GM18505 (cell line): ENCODE data around the gene FOXK1.
A peak's percentile ranks its signal among the peaks of the same experiment; 100 is the strongest.

Experiments used
- ATAC-seq: cut with Tn5 transposase; IDR thresholded peaks from one replicate; pipeline ENCODE4 v1.9.1; 2021; ENCODE audit not compliant: unreplicated experiment
- POLR2A ChIP-seq: IDR thresholded peaks from 4 replicates; pipeline ENCODE4 v1.6.1; 2011; ENCODE audit warnings: borderline replicate concordance; ENCODE audit not compliant: insufficient read depth, insufficient read length; ENCODE audit errors: extremely low read depth

Gene FOXK1

DNA sequence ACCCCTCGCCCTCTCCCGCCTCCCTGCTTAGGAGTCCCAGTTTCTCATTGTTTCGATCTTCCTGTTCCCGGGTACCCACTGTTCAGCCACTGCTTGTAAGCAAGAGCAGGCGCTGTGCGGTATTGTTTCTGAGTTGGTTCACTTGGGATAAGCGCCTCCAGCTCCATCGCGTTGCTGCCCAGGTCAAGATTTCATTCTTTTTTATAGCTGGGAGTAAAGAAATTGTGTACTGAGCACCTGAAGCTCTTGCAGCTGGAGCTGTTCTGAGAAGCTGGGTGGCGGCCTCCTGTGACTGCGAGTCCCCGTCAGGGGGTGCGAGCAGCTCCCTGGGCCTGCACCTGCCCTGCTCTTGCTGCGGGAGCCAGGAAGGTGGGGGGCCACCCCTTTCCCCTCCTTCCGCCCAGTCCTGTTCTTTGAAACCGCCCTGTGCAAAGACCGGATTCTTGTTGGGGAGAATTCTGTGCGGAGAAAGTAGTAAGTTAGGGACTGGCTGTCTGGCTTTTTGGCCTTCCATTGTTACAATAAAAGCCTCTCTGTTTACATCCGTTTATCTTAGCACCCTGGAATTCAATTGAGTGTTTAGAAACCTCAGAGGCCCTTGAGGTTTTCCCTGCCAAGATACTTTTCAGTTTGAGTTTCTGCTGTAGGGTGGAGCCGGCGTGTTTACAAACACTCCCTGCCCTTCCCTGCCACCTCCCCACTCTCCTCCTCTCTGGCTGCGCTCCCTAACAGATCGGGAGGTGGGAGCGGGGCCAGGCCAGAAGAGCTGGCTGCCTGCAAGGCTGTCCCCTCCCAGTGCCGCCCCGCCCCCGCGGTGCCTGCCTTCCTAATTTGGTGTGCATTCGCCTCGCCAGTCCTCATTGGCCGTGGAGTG lies 62.5 kb downstream of the FOXK1 start:
- ATAC-seq, result peak; percentile 71
- TF ChIP-seq POLR2A, result peak; percentile 66

DNA sequence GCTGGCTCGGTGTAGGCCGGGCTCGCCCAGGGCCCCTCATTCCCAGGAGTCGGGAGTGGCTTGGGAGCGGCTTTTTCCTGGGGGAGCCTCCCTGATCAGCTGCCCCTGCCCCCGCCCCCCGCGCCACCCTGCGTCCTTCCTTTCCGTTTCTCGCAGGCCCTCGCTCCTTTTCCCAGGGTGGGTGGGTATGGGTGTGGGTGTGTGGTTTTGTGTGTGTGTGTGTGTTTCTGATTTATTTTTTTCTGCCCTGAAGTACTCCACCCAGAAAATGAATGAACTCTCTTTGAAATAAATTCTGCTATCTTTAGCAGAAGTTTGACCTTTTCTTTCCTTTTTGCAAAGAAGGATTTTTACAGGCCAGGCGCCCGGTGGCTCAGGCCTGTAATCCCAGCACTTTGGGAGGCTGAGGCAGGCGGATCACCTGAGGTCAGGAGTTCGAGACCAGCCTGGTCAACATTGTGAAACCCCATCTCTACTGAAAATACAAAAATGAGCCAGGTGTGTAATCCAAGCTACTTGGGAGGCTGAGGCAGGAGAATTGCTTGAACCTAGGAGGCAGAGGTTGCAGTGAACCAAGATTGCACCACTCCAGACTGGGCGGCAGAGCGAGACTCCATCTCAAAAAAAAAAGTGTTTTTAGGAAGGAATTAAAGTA lies 63.3 kb downstream of the FOXK1 start:
- peak; percentile 32 for TF ChIP-seq POLR2A
- peak; percentile 30 for ATAC-seq

GRCh38 chr7:4745971-4746919 lies 64.2 kb downstream of the FOXK1 start:
- no peak for ATAC-seq
- no peak for TF ChIP-seq POLR2A

GRCh38 chr7:4747013-4747412 lies 64.9 kb downstream of the FOXK1 start:
- no peak for TF ChIP-seq POLR2A
- ATAC-seq, result no peak

DNA sequence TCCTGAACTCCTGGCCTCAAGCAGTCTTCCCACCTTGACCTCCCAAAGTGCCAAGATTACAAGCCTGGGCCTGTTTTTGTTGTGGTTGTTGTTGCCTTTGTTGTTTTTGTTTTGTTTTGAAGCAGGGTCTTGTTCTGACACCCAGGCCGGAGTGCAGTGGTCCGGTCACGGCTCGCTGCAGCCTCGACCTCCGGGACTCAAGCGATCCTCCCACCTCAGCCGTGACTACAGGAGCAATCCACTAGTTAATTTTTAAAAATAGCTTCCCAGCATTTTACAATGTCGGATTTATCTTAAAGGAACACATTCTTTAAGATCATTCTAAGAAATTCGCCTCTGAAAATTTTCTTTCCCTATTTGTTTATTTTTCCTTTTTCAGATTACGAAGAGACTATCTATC lies 65.7 kb downstream of the FOXK1 start:
- TF ChIP-seq POLR2A, result no peak
- ATAC-seq, result no peak

- ATAC-seq, result no peak
- TF ChIP-seq POLR2A, result no peak
Observed at GRCh38 chr7:4748231-4748681, 66.2 kb downstream of the FOXK1 start.

- no peak for ATAC-seq
- TF ChIP-seq POLR2A, result no peak
Observed at GRCh38 chr7:4749363-4749762, 67.3 kb downstream of the FOXK1 start.

DNA sequence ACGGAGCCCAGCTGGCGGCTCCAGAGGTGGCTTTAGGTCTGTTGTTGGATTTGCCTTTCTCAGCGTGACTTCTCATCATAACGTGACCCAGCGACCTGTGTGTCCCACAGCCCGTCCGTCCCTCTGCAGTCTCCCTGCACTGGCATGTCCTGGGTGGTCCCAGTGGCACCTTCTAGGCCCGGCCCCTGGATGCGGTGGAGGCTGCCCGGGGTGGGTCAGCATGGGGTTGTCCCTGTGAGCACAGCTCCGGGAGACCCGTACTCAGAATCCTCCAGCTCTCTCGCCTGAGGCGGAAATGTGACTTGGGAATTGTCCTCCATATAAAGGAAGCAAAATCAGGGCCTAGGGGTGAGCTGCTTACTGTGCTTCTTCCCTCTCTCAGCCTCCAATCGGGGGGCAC lies 67.7 kb downstream of the FOXK1 start:
- no peak for ATAC-seq

GRCh38 chr7:4751398-4751947 lies 69.4 kb downstream of the FOXK1 start:
- TF ChIP-seq POLR2A, result no peak
- ATAC-seq, result no peak

More for the DNA sequence above, 67.7 kb downstream of the FOXK1 start:
- no peak for TF ChIP-seq POLR2A

GRCh38 chr7:4753598-4754432 lies 71.7 kb downstream of the FOXK1 start:
- peak; percentile 86 for ATAC-seq
- no peak for TF ChIP-seq POLR2A

DNA sequence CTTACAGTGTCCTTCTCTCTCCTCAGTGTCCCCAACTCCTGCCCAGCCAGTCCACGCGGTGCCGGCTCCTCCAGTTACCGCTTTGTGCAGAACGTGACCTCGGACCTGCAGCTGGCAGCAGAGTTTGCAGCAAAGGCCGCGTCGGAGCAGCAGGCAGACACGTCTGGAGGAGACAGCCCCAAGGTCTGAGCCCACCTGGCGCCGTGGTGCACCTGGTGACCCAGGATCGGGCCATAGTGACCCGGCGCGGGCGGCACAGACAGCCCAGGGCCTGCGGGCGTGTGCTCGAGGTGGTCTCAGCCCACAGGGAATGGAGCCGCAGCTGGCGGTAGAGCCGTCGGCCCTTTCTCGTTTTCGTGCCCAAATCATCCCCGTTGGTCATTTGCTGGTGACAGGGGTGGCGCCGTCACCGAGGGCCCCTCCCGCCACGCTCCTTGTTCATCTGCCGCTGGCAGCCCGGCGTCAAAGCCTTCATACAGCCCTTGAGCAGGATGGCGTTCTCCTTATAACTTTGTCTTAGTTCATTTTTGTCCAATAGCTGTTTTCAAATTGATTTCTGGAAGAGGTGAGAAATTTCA lies 72.4 kb downstream of the FOXK1 start:
- no peak for TF ChIP-seq POLR2A
- ATAC-seq, result no peak

DNA sequence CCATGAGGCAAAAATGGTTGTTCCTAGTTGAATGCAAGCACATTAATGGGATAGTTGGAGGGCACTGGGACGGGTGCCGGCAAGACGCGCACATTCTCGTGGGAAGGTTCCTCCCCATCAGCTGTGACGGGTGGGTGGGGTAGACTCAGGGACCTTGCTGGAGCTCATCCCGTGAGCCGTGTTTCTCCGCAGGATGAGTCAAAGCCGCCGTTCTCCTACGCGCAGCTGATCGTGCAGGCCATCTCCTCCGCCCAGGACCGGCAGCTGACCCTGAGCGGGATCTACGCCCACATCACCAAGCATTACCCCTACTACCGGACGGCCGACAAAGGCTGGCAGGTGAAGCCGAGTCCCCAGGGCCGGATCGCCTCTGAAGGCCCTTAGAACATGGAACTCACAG lies 73.0 kb downstream of the FOXK1 start:
- ATAC-seq, result no peak
- TF ChIP-seq POLR2A, result no peak
